ENCODE data around the gene TRIM50.
"Not testable (repeated sequence)": the region's sequence is repeated elsewhere in the genome, so short reads cannot be mapped to it uniquely, and the experiment has no call there.

DNA sequence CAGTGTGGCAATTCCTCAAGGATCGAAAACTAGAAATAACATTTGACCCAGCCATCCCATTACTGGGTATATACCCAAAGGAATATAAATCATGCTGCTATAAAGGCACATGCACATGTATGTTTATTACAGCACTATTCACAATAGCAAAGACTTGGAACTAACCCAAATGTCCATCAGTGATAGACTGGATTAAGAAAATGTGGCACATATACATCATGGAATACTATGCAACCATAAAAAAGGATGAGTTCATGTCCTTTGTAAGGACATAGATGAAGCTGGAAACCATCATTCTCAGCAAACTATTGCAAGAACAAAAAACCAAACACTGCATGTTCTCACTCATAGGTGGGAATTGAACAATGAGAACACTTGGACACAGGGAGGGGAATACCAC lies 32.7 kb upstream of the TRIM50 start:
- TF ChIP-seq CTCF (conservative IDR thresholded peaks at IDR 0.05; ENCODE audit: low read depth, low read length); SMC3 (IDR thresholded peaks at IDR 0.05; ENCODE audit: low read depth, low read length): not testable (repeated sequence)
